Left ventricle myocardium superior (tissue), 1 donor: ENCODE results near the gene FANCI. TPM values are rescaled to one million over a fixed set of nuclear protein-coding genes. Genes with fewer than 3 reads are reported as not detected.
A peak's percentile ranks its signal among the peaks of the same experiment; 100 is the strongest.

Experiments
- ATAC-seq: fragments of 200-7000 bp; cut with Tn5 transposase; one replicate; pipeline ENCODE4 v1.9.1; 2020; ENCODE audit warnings: mild to moderate bottlenecking, moderate library complexity
- DNase-seq: peaks from one replicate; pipeline ENCODE4 v3.0.0-alpha.2; 2020
- intact Hi-C: fragments of 100-400 bp; cut with micrococcal nuclease; formaldehyde crosslinking; loops from one replicate; pipeline ENCODE4 v1.11.0; 2022
- total RNA-seq: library from RNA; stranded (reverse); fragmentation: NEBNext Ultra II Directional; extraction: Animal tissue kit (Norgen Biotek cat#: 25700); gene quantifications from one replicate; pipeline ENCODE4 v1.2.1, GENCODE V29; 2021
- donor health status: DM: no; HTN: yes; CAD: no; lungs with severe emphysema.

The FANCI gene
- total RNA-seq, 1 donor from 2014 or later, result 1.9 TPM

- intact Hi-C loops, result no loop called here
- peak; percentile 35 for ATAC-seq
- no peak for DNase-seq
These were observed 102.9 kb downstream of the FANCI start for GRCh38 chr15:89346516-89347231.

GRCh38 chr15:89349206-89349558 lies 105.4 kb downstream of the FANCI start:
- ATAC-seq, result no peak
- intact Hi-C loops, result no loop called here

GRCh38 chr15:89352476-89352875 lies 108.7 kb downstream of the FANCI start:
- intact Hi-C loops, result no loop called here
- ATAC-seq (no peak), DNase-seq (no peak)

More at GRCh38 chr15:89349206-89349558, 105.4 kb downstream of the FANCI start:
- DNase-seq, result no peak

GRCh38 chr15:89353991-89354390 lies 110.2 kb downstream of the FANCI start:
- intact Hi-C loops, result no loop called here

GRCh38 chr15:89356634-89357298 lies 113.0 kb downstream of the FANCI start:
- DNase-seq, result no peak
- ATAC-seq, result no peak
- intact Hi-C loops, result no loop called here

More at GRCh38 chr15:89353991-89354390, 110.2 kb downstream of the FANCI start:
- DNase-seq, result no peak
- no peak for ATAC-seq

GRCh38 chr15:89358435-89358754 lies 114.6 kb downstream of the FANCI start:
- intact Hi-C loops, result no loop called here
- no peak for DNase-seq
- ATAC-seq, result no peak

- DNase-seq, result peak; percentile 83
- intact Hi-C loops, result no loop called here
- ATAC-seq, result peak; percentile 93
These were observed 115.1 kb downstream of the FANCI start for GRCh38 chr15:89358755-89359439.

- intact Hi-C loops, result loop anchor here (5.0 kb wide), 1 partner anchor 73 kb away; no protein-coding TSS in a partner anchor
- no peak for DNase-seq
- no peak for ATAC-seq
These were observed 115.9 kb downstream of the FANCI start for GRCh38 chr15:89359471-89360293.

- no peak for DNase-seq
- ATAC-seq, result no peak
- intact Hi-C loops, result loop anchor here (5.0 kb wide), 1 partner anchor 72 kb away; no protein-coding TSS in a partner anchor
These were observed 116.7 kb downstream of the FANCI start for GRCh38 chr15:89360294-89360971.

- DNase-seq (peak; percentile 77), ATAC-seq (peak; percentile 62)
- intact Hi-C loops, result loop anchor here (5.0 kb wide), 1 partner anchor 71 kb away; no protein-coding TSS in a partner anchor
These were observed 117.8 kb downstream of the FANCI start for GRCh38 chr15:89361451-89362202.

- ATAC-seq (no peak), DNase-seq (no peak)
- intact Hi-C loops, result loop anchor here (5.0 kb wide), 1 partner anchor 70 kb away; no protein-coding TSS in a partner anchor
These were observed 118.7 kb downstream of the FANCI start for GRCh38 chr15:89362203-89363101.

GRCh38 chr15:89363133-89363532 lies 119.4 kb downstream of the FANCI start:
- ATAC-seq (no peak), DNase-seq (no peak)
- intact Hi-C loops, result loop anchor here (5.0 kb wide), 1 partner anchor 69 kb away; no protein-coding TSS in a partner anchor

GRCh38 chr15:89363770-89364169 lies 120.0 kb downstream of the FANCI start:
- DNase-seq (no peak), ATAC-seq (no peak)
- intact Hi-C loops, result loop anchor here (5.0 kb wide), 1 partner anchor 69 kb away; no protein-coding TSS in a partner anchor

- ATAC-seq (no peak), DNase-seq (no peak)
These were observed 120.6 kb downstream of the FANCI start for GRCh38 chr15:89364341-89364740.

GRCh38 chr15:89364741-89365450 lies 121.1 kb downstream of the FANCI start:
- ATAC-seq, result no peak
- intact Hi-C loops, result loop anchor here (5.0 kb wide), 1 partner anchor 67 kb away; no protein-coding TSS in a partner anchor
- no peak for DNase-seq

More at GRCh38 chr15:89364341-89364740, 120.6 kb downstream of the FANCI start:
- intact Hi-C loops, result loop anchor here (5.0 kb wide), 1 partner anchor 68 kb away; no protein-coding TSS in a partner anchor

GRCh38 chr15:89365462-89366065 lies 121.8 kb downstream of the FANCI start:
- DNase-seq (no peak), ATAC-seq (no peak)
- intact Hi-C loops, result no loop called here
